HEK293T (cell line): ENCODE data around the gene LMF1.

Experiments
- ARNT ChIP-seq: fragments of 450-650 bp; IDR thresholded peaks from 2 replicates; pipeline ENCODE4 v1.6.1; 2017; ENCODE audit warnings: mild to moderate bottlenecking
- BHLHE40 ChIP-seq: fragments of 450-650 bp; IDR thresholded peaks from 2 replicates; pipeline ENCODE4 v1.6.1; 2016; ENCODE audit warnings: mild to moderate bottlenecking, moderate library complexity, borderline replicate concordance
- FOXA1 ChIP-seq: fragments of 450-650 bp; IDR thresholded peaks from 2 replicates; pipeline ENCODE4 v1.6.1; 2016; ENCODE audit warnings: mild to moderate bottlenecking
- FOXK2 ChIP-seq: fragments of 450-650 bp; IDR thresholded peaks from 2 replicates; pipeline ENCODE4 v1.6.1; 2016; ENCODE audit warnings: mild to moderate bottlenecking
- FOXM1 ChIP-seq: fragments of 450-650 bp; IDR thresholded peaks from 2 replicates; pipeline ENCODE4 v1.6.1; 2017; ENCODE audit warnings: mild to moderate bottlenecking, borderline replicate concordance
- HDGF ChIP-seq: fragments of 450-650 bp; IDR thresholded peaks from 2 replicates; pipeline ENCODE4 v1.6.1; 2017; ENCODE audit warnings: antibody characterized with exemption, borderline replicate concordance
- L3MBTL2 ChIP-seq: fragments of 450-650 bp; conservative IDR thresholded peaks from 2 replicates; pipeline ENCODE4 v1.6.1; 2016; ENCODE audit warnings: mild to moderate bottlenecking
- SP1 ChIP-seq: fragments of 450-650 bp; IDR thresholded peaks from 2 replicates; pipeline ENCODE4 v1.6.1; 2017
- SUZ12 ChIP-seq: fragments of 450-650 bp; IDR thresholded peaks from 2 replicates; pipeline ENCODE4 v1.6.1; 2016; ENCODE audit warnings: mild to moderate bottlenecking
- TARDBP ChIP-seq: fragments of 450-650 bp; IDR thresholded peaks from 2 replicates; pipeline ENCODE4 v1.6.1; 2016
- ZNF384 ChIP-seq: fragments of 450-650 bp; IDR thresholded peaks from 2 replicates; pipeline ENCODE4 v1.6.1; 2016

- TF ChIP-seq TARDBP, result no peak
- no peak for TF ChIP-seq L3MBTL2
- no peak for TF ChIP-seq SP1
- no peak for TF ChIP-seq SUZ12
- no peak for TF ChIP-seq HDGF
- TF ChIP-seq ARNT, result no peak
- no peak for TF ChIP-seq FOXK2
- TF ChIP-seq BHLHE40, result no peak
- TF ChIP-seq FOXA1, result no peak
- TF ChIP-seq FOXM1, result no peak
- no peak for TF ChIP-seq ZNF384
These were observed 71.8 kb downstream of the LMF1 start for GRCh38 chr16:898761-899682.
